Activated CD8-positive, alpha-beta memory T cell treated with anti-CD3 and anti-CD28 coated beads for 24 hours (primary cell): ENCODE measurements around the gene KPNA5.
A peak's percentile ranks its signal among the peaks of the same experiment; 100 is the strongest.
"Not testable (repeated sequence)": the region's sequence is repeated elsewhere in the genome, so short reads cannot be mapped to it uniquely, and the experiment has no call there.

ENCODE experiments used
- DNase-seq: peaks from one replicate; pipeline ENCODE4 v3.0.0-alpha.2; 2020

KPNA5 gene

DNA sequence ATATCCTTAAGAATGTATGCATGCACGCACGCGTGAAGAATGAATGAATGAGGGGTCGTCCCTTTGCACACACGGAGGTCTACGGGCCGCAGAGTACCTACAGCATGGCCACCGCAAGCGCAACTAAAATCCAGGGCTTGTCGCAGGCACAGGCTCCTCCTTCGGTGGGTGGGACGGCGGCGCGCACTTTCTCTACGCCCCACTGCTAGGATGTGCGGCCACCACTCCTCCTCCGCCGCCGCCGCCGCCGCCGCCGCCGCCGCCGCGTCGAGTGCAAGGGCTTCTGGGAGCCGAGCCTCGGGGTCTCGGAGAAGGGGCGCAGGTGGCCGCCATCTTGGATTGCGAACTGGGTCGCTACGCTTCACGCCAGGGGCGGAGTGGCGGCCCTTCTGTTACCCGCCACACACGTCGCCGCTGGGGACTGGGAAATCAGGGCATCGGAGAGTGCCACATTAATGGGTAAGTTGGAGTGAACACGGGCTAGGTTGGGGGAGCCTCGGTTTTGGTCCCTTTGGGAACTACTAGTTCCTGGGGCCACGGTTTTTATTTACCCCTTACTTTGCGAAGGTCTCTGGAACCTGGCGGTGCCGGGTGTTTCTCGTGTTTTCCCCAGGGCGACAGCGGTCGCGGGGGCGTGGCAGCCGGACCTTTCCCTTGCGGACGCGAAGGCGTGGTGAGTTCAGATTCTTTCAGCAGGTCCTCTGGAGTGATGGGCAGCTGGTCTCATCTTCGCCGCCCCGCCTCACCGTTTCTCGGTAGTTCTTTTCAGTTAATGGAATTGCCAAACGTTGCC lies at the start of gene KPNA5:
Gene KPNA5 (plus strand): TSS at position 332 of the 793 bp plus-strand sequence. CDS start 124 bp downstream, at position 456.
- DNase-seq: peak; percentile 92

DNA sequence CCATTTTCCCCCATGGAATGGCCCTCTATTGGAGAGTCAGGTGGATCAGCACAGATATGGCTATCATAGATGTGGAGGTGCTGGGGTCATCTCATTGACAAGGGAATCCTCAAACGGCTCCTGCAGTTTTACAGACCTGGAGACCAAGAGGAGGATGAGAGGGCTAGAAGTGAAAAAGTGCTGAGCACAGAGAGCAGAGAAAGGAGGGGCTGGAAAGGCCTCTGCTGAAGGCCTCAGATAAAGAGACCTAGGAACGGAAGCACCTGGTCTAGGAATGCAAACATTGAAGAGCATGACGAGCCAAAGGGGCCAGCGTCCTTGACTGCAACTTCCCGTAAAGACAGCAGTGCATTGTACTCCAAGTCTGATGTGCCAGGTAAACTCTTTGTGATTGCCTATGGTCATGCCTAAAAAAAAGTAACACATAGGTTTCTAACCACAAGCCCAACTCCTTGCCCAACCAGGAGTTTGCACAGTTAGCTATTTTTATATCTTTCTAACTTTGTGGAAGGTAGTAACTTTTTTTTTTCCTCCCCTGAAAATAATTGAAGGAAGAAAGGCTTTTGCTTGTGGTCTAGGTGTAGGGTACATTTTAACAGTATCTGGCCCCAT lies 49.5 kb upstream of the KPNA5 start:
- DNase-seq: no peak

DNA sequence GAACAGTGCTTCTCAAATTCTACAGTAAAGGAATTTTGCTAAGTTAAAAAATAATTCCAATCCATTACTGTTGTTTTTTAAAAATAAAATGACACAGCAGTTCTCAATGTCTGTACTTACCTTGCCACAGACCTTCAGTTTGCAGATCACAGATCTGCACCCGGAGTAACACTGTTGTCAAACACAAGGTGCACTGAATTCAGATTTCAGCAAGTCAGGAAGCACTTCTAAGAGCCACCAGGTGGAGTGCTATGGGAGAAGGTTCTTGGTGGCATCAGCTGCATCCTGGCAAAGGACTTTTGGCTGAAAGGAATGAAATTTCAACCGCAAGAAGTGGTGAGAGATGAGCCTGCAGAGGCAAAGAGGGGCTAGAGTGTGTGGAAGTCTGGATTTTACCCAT lies 47.3 kb upstream of the KPNA5 start:
- DNase-seq: no peak

DNA sequence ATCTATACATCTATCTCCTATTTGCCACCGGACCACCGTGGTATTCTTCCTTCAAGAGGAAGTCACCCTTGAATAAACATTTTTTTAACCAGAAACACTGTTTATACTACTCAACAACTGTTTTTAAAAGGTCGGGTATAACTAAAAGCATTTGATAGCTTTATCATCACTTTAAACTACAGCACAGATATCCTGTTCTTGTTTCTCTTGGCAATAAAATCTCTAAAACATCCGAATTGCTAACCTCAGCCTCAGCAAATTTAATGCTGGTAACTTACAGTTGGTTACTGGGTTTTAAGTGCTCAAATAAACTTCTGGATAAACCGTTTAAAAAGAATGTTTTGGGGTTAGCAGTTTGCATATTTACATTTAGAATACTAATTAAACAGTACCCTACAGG lies 32.9 kb upstream of the KPNA5 start:
- no peak for DNase-seq

DNA sequence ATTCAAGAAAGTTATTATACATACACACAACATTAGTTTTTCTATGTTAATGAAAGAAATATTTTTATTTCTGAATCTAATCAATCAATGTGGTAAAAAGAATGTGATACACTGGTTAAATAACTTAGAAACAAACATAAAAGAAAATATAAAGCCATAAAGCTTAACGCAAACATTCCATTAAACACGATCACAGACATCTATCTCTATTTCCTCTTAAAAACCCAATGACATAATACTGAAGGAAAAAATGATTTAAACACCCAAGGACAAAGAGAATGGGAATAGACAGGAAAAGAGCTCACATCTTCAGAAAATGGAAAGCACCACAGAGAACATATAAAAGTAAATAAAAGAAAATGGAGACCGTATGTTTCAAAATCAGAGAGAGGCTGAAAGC lies 31.9 kb upstream of the KPNA5 start:
- DNase-seq: no peak

DNA sequence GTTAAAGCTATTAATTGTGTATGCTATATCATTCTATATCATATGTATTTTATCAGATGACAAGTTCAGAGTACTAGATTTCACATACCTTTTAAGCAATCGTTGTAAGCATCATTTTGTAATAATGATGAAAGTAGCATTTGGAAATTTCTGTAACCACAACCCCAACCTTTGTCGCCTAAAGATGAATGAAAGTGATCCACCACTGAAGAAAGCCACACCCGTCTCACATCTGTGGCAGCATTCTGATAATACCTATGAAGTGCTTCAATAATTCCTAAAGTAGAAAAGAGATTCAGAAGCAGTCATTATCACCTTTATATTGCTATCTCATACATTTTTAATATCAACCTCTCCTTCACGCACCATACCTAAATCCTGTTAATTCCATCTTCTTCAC lies 29.1 kb upstream of the KPNA5 start:
- DNase-seq: no peak

DNA sequence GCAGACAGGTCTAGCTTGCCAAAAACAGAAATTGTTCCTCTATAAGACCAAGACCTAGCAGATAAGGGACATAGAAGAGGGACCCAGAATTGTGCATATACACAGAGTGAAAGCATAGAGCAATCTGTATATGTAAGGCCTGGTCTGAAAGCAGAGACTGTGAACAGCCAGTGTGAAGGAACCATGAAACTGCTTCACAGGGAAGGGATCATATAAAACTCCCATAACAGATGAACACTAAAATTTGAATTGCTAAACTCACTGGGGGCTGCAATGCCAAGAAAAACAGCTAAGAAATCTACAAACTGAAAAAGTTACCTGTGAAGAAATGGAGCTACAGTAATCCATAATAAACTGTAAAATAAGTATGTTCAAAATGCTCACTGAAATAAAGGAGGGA lies 19.4 kb upstream of the KPNA5 start:
- no peak for DNase-seq

DNA sequence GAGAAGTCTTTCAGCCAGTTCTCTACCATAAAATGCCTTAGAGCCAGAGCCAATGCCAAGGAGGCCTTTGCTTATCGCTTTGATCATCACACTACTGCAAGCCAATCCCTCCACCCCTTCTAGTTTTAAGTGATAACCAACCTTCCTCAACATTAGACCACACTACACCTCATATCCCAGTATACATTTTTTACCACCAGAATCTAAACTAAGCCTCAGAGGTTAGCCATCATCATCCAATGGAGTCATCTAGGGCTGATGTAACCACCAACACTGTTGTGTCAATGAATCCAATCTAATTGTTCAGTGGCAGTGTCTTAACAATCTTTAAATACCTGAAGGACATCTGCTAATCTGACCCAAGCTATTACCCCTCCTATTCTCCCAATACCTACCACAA lies 18.8 kb upstream of the KPNA5 start:
- no peak for DNase-seq

DNA sequence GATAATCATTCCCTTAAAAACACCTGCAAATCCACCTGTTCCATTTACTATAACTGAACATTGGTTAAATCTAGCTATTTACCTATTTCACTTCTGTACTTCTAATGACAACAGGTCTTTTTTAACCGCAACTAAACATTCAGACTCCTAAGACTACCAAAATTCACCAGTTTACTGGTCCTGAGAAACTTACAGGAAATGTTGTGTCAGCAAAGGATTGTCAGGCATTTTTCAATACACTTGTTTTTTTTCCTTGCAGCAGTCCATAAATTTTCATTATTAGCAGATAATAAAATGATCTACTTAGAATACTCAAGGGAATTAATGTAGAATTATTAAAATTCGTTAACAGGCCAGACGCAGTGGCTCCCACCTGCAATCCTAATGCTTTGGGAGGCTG lies 17.7 kb upstream of the KPNA5 start:
- DNase-seq: no peak

DNA sequence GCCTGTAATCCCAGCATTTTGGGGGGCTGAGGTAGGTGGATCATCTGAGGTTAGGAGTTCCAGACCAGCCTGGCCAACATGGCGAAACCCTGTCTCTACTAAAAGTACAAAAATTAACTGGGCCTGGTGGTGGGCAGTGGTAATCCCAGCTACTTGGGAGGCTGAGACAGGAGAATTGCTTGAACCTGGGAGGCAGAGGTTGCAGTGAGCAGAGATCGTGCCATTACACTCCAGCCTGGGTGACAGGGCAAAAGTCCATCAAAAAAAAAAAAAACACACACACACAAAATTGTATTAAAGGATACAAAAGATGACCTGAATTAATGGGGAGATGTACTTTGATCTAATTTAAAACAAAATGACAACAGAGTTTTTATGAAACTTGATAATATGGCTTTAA lies 16.8 kb upstream of the KPNA5 start:
- not testable (repeated sequence) for DNase-seq

DNA sequence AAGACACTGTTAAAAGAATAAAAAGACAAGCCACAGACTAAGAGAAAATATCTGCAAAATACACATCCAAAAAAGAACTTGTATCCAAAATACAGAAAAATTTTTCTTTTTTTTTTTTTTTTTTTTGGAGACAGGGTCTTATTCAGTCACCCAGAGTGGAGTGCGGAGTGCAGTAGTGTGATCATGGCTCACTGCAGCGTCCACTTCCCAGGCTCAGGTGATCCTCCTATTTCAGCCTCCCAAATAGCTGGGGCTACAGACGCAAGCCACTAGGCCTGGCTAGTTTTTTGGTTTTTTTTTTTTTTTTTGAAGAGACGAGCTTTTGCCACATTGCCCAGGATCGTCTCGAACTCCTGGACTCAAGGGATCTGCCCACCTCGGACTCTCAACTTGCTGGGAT lies 15.5 kb upstream of the KPNA5 start:
- no peak for DNase-seq

DNA sequence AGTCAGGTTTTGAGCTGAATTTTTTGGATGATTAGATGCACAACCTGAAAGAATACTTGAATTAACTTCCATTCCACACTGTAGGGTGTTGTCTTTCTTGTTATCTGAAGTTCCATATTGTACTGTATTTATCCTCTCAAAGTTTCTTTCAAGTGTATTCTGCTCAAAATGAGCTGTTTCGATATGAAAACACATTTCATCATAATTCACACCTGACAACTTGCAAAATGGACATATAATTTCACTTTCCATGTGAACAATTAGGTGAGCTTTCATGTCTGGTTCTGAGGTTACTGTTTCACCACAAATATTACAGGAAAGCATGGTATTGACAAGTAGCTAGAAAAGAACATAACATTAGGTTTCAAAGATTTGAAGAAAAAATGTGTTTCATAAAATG lies 14.1 kb upstream of the KPNA5 start:
- no peak for DNase-seq

DNA sequence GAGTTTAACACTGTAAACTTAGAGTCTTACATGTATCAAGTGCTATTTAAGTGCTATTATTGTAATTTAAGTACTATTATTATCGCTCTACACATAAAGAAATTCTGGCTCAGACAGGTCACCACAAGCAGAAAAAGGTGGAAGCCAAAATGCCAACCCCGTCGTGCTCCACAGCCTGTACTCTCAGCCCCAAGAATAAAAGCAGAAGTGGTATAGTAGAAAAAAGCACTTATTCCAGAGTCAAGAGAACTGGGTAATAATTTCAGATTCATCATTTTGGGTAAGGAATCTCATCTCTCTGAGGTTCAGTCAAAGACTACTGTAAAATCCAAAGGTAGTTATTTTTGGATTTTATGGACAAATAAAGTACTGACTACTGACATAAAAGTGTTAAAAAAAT lies 13.4 kb upstream of the KPNA5 start:
- DNase-seq: no peak

DNA sequence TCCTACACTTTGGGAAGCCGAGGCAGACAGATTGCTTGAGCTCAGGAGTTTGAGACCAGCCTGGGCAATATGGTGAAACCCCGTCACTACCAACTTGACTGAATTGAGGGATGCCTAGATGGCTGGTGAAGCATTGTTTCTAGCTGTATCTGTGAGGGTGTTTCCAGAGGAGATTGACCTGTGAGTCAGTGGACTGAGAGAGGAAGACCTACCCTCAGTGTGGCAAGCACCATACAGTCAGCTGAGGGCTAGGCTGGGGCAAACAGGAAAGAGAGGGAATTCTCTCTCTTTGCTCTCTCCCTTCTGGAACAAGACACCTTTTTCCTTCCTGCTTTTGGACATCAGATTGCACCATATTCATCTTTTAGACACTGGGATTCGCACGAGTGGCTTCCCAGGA lies 8.7 kb upstream of the KPNA5 start:
- no peak for DNase-seq

DNA sequence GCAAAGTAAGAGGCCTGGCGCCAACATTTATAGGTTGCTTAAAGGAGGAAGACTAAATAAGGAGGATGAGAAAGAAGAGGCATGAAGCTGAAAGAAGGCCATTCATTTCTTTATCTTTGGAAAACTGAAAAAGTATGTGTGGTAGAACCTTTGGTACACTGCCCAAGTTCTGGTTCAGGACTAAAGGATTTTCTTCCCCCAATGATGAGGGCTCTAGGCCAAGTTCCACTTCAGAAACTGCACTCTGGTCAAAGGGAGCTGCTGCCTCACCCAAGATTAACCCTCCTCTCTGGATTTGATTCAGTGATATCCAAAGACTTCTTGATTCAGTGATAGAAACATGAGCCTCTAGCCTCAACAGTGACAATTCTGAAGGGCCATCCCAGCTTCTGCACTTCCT lies 5.0 kb upstream of the KPNA5 start:
- no peak for DNase-seq

DNA sequence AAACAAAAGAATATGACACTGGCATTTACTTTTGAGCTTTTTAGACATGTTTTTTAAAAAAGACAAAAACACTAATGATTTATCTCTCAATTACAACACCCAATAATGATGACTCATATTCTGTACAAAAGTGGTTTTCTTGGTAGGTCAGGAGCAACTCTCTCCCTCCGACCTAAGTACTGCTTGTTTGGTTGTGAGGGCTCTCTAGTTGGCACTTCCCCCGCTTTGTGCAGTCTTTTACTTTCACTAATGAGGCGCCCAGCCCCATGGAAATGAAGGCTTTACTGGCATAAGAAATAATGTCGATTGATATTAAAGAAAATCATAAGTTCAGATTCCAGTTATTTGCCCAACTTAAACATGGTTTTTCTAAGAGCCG lies 1.3 kb downstream of the KPNA5 start:
- peak; percentile 65 for DNase-seq

DNA sequence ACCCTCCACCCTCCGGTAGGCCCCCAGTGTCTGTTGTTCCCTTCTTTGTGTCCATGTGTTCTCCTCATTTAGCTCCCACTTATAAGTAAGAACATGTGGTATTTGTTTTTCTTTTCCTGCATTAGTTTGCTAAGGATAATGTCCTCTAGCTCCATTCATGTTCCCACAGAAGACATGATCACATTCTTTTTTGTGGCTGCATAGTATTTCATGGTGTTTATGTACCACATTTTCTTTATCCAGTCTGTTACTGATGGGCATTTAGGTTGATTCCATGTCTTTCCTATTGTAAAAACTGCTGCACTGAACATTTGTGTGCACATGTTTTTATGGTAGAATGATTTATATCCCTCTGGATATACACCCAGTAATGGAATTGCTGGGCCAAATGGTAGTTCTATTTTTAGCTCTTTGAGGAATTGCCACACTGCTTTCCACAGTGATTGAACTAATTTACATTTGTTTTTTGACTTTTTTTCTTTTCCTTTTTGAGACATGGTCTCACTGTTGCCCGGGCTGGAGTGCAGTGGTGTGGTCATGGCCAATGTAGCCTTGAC lies 4.5 kb downstream of the KPNA5 start:
- DNase-seq: no peak

DNA sequence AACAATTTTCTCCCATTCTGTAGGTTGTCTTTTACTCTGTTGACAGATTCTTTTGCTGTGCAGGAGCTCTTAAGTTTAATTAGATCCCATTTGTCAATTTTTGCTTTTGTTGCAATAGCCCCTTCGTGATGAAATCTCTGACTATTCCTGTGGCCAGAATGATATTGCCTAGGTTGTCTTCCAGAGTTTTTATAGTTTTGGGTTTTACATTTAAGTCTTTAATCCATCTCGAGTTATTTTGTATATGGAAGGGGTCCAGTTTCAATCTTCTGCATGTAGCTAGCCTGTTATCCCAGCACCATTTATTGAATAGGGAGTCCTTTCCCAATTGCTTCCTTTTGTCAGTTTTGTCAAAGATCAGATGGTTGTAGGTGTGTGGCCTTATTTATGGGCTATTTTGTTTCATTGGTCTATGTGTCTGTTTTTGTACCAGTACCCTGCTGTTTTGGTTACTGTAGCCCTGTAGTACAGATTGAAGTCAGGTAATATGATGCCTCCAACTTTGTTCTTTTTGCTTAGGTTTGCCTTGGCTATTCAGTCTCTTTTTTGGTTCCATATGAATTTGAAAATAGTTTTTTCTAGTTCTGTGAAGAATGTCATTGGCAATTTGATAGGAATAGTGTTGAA lies 5.6 kb downstream of the KPNA5 start:
- DNase-seq: not testable (repeated sequence)

DNA sequence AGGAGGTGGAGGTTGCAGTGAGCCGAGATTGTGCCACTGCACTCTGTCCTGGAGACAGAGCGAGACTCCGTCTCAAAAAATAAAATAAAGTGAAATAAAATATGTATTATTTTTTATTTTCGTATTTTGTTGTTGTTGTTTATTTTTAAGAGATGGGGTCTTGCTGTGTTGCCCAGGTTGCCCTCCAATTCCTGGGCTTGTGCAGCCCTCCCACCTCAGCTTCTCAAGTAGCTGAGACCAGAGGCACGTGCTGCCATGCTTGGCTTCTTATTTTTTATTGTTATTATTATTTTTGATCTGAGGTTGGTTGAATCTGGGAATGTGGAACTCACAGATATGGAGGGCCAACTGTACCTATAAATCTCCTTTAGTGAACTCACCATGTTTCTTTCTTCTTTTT lies 10.1 kb downstream of the KPNA5 start:
- no peak for DNase-seq

DNA sequence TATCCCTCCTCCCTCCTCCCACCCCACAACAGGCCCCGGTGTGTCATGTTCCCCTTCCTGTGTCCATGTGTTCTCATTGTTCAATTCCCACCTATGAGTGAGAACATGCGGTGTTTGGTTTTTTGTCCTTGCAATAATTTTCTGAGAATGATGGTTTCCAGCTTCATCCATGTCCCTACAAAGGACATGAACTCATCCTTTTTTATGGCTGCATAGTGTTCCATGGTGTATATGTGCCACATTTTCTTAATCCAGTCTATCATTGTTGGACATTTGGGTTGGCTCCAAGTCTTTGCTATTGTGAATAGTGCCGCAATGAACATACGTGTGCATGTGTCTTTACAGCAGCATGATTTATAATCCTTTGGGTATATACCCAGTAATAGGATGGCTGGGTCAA lies 11.9 kb downstream of the KPNA5 start:
- DNase-seq: not testable (repeated sequence)

DNA sequence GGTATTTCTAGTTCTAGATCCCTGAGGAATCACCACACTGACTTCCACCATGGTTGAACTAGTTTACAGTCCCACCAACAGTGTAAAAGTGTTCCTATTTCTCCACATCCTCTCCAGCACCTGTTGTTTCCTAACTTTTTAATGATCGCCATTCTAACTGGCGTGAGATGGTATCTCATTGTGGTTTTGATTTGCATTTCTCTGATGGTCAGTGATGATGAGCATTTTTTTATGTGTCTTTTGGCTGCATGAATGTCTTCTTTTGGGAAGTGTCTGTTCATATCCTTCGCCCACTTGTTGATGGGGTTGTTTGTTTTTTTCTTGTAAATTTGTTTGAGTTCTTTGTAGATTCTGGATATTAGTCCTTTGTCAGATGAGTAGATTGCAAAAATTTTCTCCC lies 12.3 kb downstream of the KPNA5 start:
- not testable (repeated sequence) for DNase-seq

DNA sequence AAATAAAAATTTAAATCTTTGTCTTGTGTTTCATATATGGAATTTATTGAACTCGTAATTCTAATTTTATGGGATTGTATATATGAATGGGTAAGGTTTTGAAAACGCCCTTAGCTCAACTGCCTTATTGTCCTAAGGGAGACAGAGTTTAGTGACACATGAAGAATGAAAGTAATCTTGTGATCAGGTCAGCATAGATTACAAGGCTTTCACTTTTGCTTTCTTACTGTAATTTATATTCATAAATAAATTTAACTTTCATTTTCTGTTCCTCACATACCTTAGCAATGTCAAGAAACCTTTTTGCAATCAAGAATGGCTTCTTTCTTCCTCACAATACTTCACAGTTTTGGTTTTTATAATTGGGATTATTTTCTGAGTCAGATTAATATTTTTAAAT lies 14.4 kb downstream of the KPNA5 start:
- DNase-seq: no peak

DNA sequence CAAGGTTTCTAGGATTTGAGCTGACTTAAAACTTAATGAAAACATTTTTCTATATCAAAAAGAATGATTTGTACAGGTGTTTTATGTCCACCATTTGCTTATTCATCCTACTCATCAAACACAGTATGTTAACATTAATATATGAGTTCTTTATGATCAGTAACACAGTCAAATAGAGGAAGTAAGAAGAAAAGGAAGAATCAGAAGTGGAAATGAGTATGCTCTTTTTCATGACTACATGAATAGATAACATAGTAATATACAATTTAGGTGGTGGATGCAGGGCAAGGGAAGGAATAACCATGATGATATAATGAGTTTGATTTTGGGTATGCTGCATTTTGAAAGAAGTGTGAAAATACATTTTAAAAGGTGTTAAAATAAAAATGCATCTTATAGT lies 16.5 kb downstream of the KPNA5 start:
- no peak for DNase-seq

DNA sequence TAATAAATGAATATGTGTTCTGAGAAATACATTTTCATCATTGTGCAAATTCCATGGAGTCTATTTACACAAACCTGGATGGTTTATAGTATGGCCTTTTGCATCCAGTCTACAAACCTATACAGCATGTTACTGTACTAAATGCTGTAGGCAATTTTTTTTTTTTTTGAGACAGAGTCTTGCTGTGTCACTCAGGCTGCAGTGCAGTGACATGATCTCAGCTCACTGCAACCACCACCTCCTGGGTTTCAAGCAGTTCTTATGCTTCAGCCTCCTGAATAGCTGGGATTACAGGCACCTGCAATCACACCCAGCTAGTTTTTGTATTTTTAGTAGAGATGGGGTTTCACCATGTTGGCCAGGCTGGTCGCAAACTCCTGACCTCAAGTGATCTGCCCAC lies 22.9 kb downstream of the KPNA5 start:
- not testable (repeated sequence) for DNase-seq
